ENCODE data around the gene MND1. TPM values are rescaled to one million over a fixed set of nuclear protein-coding genes. Genes with fewer than 3 reads are reported as not detected.
A peak's percentile ranks its signal among the peaks of the same experiment; 100 is the strongest.

MND1 gene
- total RNA-seq, 2 experiments from 2014 or later = 32.0 to 36.1 TPM

DNA sequence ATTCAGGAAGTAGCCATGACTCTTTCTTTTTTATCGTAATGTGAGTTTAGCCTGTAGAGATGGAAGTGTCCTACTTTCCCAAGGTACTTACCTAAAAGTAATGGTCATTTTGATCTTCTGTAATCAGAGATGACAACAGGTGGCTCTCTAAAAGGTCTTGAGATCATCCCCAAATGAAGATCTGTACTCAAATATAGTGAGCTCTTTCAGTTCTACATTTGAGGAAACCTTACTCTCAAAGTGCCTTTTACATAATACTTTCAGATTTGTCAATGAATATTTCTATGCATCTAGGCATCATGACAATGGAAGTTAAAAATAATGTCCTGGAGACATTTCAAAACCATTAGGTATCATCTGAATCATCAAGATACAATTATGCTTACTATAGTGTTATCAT is 17.2 kb upstream of the MND1 start:
- intact Hi-C loops (cut with micrococcal nuclease) = no loop called here
- H3K36me3 Mint-ChIP-seq = no peaks in the 10 kb centered on the region
- POLR2A ChIA-PET = no interaction called here
- H3K27me3 Mint-ChIP-seq = no peaks in the 10 kb centered on the region
- CTCF ChIA-PET = interaction anchor here (2.1 kb wide), 1 partner anchor 184 kb away, joined by 7 read pairs; no protein-coding TSS in a partner anchor
- H3K4me1 Mint-ChIP-seq (ENCODE audit: low read depth) = no peaks in the 10 kb centered on the region
- no peak overlapping the region for H3K27ac Mint-ChIP-seq
- no peak for DNase-seq
- no peak overlapping the region for H3K4me3 Mint-ChIP-seq
- no peaks in the 10 kb centered on the region for H3K9me3 Mint-ChIP-seq

DNA sequence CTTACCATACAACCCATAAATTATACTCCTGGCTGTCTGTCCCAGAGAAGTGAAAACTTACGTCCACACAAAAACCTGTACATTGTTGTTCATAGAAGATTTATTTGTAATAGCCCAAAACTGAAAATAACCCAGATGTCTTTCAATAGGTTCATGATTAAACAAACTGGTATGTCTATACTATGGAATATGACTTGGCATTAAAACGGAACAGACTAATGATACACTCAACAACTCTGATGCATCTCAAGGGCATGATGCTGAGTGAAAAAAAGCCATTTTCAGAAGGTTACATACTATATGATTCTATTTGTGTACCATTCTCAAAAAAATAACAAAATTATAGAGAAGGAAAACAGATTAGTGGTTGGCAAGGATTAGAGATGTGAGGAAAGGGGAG is 11.6 kb upstream of the MND1 start:
- POLR2A ChIA-PET = no interaction called here
- Mint-ChIP-seq H3K27me3 (no peaks in the 10 kb centered on the region), H3K4me1 (ENCODE audit: low read depth) (peaks cover 3% of the 10 kb centered on the region), H3K4me3 (no peak overlapping the region), H3K27ac (no peak overlapping the region), H3K36me3 (no peaks in the 10 kb centered on the region), H3K9me3 (no peaks in the 10 kb centered on the region)
- CTCF ChIA-PET = no interaction called here
- intact Hi-C loops (cut with micrococcal nuclease) = no loop called here
- no peak for DNase-seq

DNA sequence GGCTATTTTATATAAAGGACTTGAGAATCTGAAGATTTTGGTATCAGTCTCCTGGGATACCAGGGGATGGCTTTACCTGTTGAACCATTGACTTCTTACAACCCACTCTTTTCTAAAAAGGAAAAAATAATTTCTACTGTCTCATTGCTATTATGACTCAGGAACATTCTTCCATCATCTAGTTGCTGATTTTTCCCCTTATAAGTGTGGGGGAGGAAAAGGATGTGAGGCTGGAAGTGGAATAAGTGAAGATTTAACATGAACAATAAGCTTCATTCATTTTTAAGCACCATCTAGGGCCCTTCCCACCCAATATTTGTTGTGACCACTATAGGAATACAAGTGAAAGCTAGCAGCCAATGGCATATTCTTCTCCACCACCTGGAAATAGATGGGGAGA is 10.6 kb upstream of the MND1 start:
- POLR2A ChIA-PET = no interaction called here
- no peaks in the 10 kb centered on the region for H3K9me3 Mint-ChIP-seq
- DNase-seq = no peak
- H3K27ac Mint-ChIP-seq = no peak overlapping the region
- no peaks in the 10 kb centered on the region for H3K36me3 Mint-ChIP-seq
- no peak overlapping the region for H3K4me3 Mint-ChIP-seq
- peaks cover 3% of the 10 kb centered on the region for H3K4me1 Mint-ChIP-seq (ENCODE audit: low read depth)
- CTCF ChIA-PET = no interaction called here
- intact Hi-C loops (cut with micrococcal nuclease) = no loop called here
- H3K27me3 Mint-ChIP-seq = no peaks in the 10 kb centered on the region

DNA sequence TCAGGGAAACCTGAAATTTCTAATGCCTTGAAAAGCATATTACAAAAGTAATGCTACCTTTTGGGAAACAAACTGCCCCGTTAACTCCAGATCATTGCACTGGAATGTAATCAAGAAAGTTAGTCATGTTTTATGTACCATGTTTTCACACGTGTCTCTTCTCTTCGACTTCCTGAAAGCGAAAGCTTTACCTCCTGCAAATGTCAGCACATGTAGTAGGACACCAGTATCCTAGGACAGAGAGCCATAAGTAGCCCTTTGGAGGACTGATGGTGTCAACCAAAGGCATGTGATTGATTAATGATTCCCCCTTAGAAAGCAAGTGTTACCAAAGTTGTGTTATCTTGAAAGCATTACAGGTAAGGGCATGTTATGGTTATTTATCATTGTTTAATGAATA is 8.8 kb upstream of the MND1 start:
- no peak for DNase-seq
- Mint-ChIP-seq H3K27ac (no peak overlapping the region), H3K27me3 (no peaks in the 10 kb centered on the region), H3K4me3 (no peak overlapping the region), H3K9me3 (no peaks in the 10 kb centered on the region), H3K4me1 (ENCODE audit: low read depth) (peaks cover 3% of the 10 kb centered on the region), H3K36me3 (no peaks in the 10 kb centered on the region)
- intact Hi-C loops (cut with micrococcal nuclease) = no loop called here
- ChIA-PET POLR2A (no interaction called here), CTCF (no interaction called here)

DNA sequence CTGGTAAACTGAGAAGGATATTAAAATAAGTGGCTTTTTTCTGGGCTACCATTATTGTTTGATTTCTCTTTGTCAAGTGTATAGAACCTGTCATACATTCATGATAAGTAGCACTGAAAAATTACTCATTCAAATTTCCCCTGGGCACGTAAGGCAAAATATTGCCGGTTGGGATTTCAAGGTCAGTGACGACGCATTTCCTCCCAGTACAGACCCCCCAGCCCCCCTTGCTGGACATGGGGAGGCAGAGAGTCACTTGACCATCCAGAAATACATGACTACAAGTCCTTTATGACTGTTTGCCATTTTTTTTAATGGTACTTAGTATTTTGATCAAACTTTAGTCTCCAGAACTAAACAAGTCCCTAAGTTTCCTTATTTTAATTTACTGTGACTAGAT is 6.8 kb upstream of the MND1 start:
- intact Hi-C loops (cut with micrococcal nuclease) = no loop called here
- Mint-ChIP-seq H3K4me1 (ENCODE audit: low read depth) (peaks cover 3% of the 10 kb centered on the region), H3K36me3 (no peaks in the 10 kb centered on the region), H3K27me3 (no peaks in the 10 kb centered on the region), H3K4me3 (no peak overlapping the region), H3K9me3 (no peaks in the 10 kb centered on the region), H3K27ac (no peak overlapping the region)
- POLR2A ChIA-PET = no interaction called here
- CTCF ChIA-PET = no interaction called here
- DNase-seq = no peak

GRCh38 chr4:153341575-153342090 is 2.9 kb upstream of the MND1 start:
- H3K27me3 Mint-ChIP-seq = no peaks in the 10 kb centered on the region
- peaks cover 6% of the 10 kb centered on the region for H3K4me1 Mint-ChIP-seq (ENCODE audit: low read depth)
- no peak overlapping the region for H3K27ac Mint-ChIP-seq
- no peak for DNase-seq
- POLR2A ChIA-PET = no interaction called here
- H3K4me3 Mint-ChIP-seq = no peak overlapping the region
- CTCF ChIA-PET = interaction anchor here (0.6 to 6.4 kb wide), 8 partner anchors 91 to 306 kb away, joined by 3 to 43 read pairs (median 4); partner anchors contain the start of gene TRIM2
- no peaks in the 10 kb centered on the region for H3K36me3 Mint-ChIP-seq
- H3K9me3 Mint-ChIP-seq = no peaks in the 10 kb centered on the region
- intact Hi-C loops (cut with micrococcal nuclease) = no loop called here

DNA sequence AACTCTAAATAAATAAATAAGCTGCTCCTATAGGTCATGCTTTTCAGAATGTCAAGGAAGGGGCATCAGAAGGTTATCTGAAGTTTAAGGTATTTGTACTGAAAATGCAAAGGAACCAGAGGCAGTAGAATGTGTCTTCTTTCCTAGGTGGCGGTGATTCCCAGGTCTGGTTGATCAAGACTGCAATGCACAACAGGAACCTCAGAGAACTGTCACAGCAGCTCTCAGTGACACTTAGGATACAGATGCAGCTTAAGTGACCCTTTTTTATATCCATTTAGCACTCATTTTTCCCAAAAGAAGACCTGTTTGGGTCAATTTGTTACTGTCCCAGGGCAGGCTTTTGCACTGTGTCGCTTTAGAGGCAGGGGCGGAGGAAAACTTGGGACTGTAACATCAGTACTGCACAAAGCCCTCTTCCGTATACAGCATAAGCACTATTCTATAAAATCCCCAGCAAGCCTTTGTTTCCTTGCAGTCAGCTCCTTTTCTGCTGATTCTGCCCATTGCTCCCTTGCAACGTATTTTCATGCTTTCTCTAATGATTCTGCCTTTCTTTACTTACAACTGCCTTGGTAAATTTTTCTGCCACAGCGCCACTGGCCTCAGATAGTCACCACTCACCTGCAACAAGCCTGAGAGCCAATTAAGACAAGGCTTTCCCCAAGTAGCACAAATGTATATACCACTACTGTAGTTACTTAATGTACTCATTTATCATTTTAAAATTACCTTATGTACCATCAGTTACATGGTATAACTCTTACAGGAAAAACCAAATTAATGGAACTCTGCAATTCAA is 1.5 kb upstream of the MND1 start:
- Mint-ChIP-seq H3K27ac (no peak overlapping the region), H3K36me3 (no peaks in the 10 kb centered on the region), H3K4me1 (ENCODE audit: low read depth) (peaks cover 17% of the 10 kb centered on the region), H3K9me3 (no peaks in the 10 kb centered on the region), H3K27me3 (no peaks in the 10 kb centered on the region), H3K4me3 (no peak overlapping the region)
- DNase-seq = no peak
- CTCF ChIA-PET = interaction anchor here (0.8 to 6.4 kb wide), 6 partner anchors 90 to 305 kb away, joined by 3 to 43 read pairs (median 4); partner anchors contain the start of gene TRIM2
- intact Hi-C loops (cut with micrococcal nuclease) = no loop called here
- POLR2A ChIA-PET = no interaction called here

DNA sequence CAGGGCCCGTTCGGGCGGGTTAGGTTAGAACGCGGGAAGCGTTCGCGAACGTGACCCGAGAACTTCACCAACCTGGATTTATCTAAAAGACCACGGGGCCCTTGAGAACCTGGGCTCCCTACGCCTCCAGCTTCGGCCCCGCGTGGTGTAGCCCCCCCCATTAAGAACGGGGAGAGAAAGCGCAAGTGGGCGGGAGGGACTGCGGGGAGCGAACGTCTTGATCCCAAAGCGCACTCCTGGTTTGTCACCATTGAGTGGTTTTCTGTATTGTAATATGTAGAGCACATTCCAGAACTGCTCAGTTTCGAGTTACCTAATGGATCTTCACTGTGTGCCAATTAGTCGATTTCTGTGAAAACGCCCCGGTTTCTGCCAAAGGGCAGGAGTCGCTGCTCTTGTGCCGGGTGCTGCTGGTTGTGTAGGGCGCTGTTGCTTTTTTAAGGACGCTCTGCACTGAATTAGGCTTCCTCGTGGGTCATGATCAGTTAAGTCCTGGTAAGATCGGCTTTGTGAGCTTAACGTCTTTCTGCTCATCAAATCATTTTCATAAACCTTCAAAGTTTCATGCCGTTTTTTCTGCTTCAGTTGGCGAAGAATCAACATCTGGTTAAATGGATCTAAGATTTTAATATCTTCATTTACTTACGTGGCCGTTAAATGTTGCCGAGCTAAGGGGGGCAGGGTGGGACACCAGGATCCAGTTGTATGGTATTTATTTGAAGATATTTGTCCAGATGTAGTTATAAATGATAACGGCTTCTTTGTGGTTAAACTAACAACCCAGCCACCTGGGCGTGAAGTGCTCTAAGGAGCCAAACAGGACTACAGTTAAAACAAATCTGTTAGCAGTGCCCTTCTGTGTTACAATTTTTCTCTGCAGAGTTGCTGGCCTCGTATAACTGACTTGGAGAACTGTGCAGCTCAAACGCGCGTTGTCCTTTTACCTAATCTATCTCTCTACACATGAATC is 809 bp downstream of the MND1 start:
- CTCF ChIA-PET = interaction anchor here (0.6 to 6.4 kb wide), 24 partner anchors 10 to 405 kb away, joined by 3 to 43 read pairs (median 6); partner anchors contain the start of gene TMEM131L
- intact Hi-C loops (cut with micrococcal nuclease) = loop anchor here (1.0 to 2.0 kb wide), 4 partner anchors 88 to 192 kb away; partner anchors contain the start of gene TMEM131L
- H3K27me3 Mint-ChIP-seq = no peaks in the 10 kb centered on the region
- H3K4me1 Mint-ChIP-seq (ENCODE audit: low read depth) = peaks cover 28% of the 10 kb centered on the region
- POLR2A ChIA-PET = interaction anchor here (0.8 to 1.6 kb wide), 6 partner anchors 19 to 298 kb away, joined by 3 to 5 read pairs (median 3); no protein-coding TSS in a partner anchor
- H3K27ac Mint-ChIP-seq = peak overlapping the region; percentile 86
- DNase-seq = peak; percentile 68
- peaks cover 1% of the 10 kb centered on the region for H3K36me3 Mint-ChIP-seq
- H3K4me3 Mint-ChIP-seq = peak overlapping the region; percentile 93
- no peaks in the 10 kb centered on the region for H3K9me3 Mint-ChIP-seq

DNA sequence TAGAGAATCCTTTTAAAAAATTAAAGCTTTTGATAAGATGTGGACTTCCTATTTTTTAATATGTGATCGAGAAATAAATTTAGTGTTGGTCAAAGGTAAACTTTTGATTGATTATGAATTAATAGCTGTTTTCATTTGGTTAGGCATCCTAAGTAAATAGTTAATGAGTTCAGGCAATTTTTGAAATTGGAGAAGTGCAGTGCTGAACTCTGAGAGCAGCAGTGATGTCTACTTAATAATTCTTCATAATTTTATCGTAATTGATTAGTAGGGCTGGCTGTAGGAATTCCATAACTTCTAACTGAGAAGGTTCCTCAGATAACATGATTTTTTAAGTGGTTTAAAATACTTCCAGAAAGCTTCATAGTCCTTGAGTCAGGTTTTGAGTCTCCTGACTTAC is 1.5 kb downstream of the MND1 start:
- CTCF ChIA-PET = interaction anchor here (0.7 to 6.4 kb wide), 20 partner anchors 9 to 404 kb away, joined by 3 to 43 read pairs (median 6); partner anchors contain the start of gene TMEM131L
- peaks cover 28% of the 10 kb centered on the region for H3K4me1 Mint-ChIP-seq (ENCODE audit: low read depth)

DNA sequence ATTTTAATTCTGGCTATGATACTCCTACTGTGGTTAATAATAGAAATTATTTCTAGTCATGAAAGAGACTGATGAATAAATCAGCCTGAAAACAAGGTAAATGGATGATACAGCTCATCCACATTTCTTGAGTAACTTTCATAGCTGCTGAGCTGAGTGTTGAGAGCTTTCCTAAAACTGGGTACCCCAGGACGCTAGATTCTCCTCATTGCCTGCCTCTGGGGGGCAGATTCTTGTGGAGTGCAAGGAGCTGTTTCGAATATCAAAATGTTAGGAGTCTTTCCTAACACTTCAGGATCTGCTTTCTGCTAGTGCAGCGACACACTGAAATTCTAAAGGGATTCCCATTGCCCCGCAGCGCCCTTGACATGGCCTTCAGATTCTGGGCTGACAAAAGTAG is 2.1 kb downstream of the MND1 start:
- no peaks in the 10 kb centered on the region for H3K27me3 Mint-ChIP-seq
- intact Hi-C loops (cut with micrococcal nuclease) = no loop called here
- H3K27ac Mint-ChIP-seq = no peak overlapping the region
- no peaks in the 10 kb centered on the region for H3K9me3 Mint-ChIP-seq
- POLR2A ChIA-PET = interaction anchor here (0.8 to 1.6 kb wide), 4 partner anchors 25 to 228 kb away, joined by 3 to 5 read pairs (median 4); no protein-coding TSS in a partner anchor
- H3K4me1 Mint-ChIP-seq (ENCODE audit: low read depth) = peaks cover 28% of the 10 kb centered on the region
- peaks cover 3% of the 10 kb centered on the region for H3K36me3 Mint-ChIP-seq
- CTCF ChIA-PET = interaction anchor here (0.7 to 6.4 kb wide), 10 partner anchors 86 to 403 kb away, joined by 3 to 43 read pairs (median 13); no protein-coding TSS in a partner anchor
- DNase-seq = no peak
- H3K4me3 Mint-ChIP-seq = no peak overlapping the region

More for the DNA sequence above, 1.5 kb downstream of the MND1 start:
- peak overlapping the region; percentile 93 for H3K4me3 Mint-ChIP-seq
- H3K27me3 Mint-ChIP-seq = no peaks in the 10 kb centered on the region
- H3K9me3 Mint-ChIP-seq = no peaks in the 10 kb centered on the region
- peaks cover 3% of the 10 kb centered on the region for H3K36me3 Mint-ChIP-seq
- no peak for DNase-seq
- POLR2A ChIA-PET = interaction anchor here (0.8 to 1.6 kb wide), 5 partner anchors 25 to 297 kb away, joined by 3 to 5 read pairs (median 3); no protein-coding TSS in a partner anchor
- no peak overlapping the region for H3K27ac Mint-ChIP-seq
- intact Hi-C loops (cut with micrococcal nuclease) = no loop called here

GRCh38 chr4:153347117-153347516 is 2.6 kb downstream of the MND1 start:
- Mint-ChIP-seq H3K36me3 (peaks cover 3% of the 10 kb centered on the region), H3K27me3 (no peaks in the 10 kb centered on the region)
- CTCF ChIA-PET = interaction anchor here (1.7 to 6.4 kb wide), 7 partner anchors 86 to 403 kb away, joined by 5 to 43 read pairs (median 15); no protein-coding TSS in a partner anchor

More at GRCh38 chr4:153347117-153347516, 2.6 kb downstream of the MND1 start:
- intact Hi-C loops (cut with micrococcal nuclease) = no loop called here
- Mint-ChIP-seq H3K4me1 (ENCODE audit: low read depth) (peaks cover 28% of the 10 kb centered on the region), H3K4me3 (no peak overlapping the region), H3K9me3 (no peaks in the 10 kb centered on the region), H3K27ac (no peak overlapping the region)
- POLR2A ChIA-PET = no interaction called here
- DNase-seq = no peak
